ENCODE results near the gene FAM222B.
"Not testable (repeated sequence)": the region's sequence is repeated elsewhere in the genome, so short reads cannot be mapped to it uniquely, and the experiment has no call there.

Gene FAM222B

GRCh38 chr17:28867276-28867675 is 24.7 kb upstream of the FAM222B start:
- DNase-seq: no peak

- no peak for DNase-seq
Observed at GRCh38 chr17:28865946-28866752, 23.6 kb upstream of the FAM222B start.

- DNase-seq: no peak
Observed at GRCh38 chr17:28864991-28865849, 22.6 kb upstream of the FAM222B start.

- DNase-seq: no peak
Observed at GRCh38 chr17:28863953-28864352, 21.4 kb upstream of the FAM222B start.

GRCh38 chr17:28862561-28862960 is 20.0 kb upstream of the FAM222B start:
- DNase-seq: no peak

- DNase-seq: no peak
Observed at GRCh38 chr17:28861393-28862203, 19.0 kb upstream of the FAM222B start.

- no peak for DNase-seq
Observed at GRCh38 chr17:28860363-28860808, 17.8 kb upstream of the FAM222B start.

GRCh38 chr17:28858801-28859355 is 16.3 kb upstream of the FAM222B start:
- no peak for DNase-seq

GRCh38 chr17:28857905-28858800 is 15.6 kb upstream of the FAM222B start:
- DNase-seq: no peak

- DNase-seq: no peak
Observed at GRCh38 chr17:28856028-28856574, 13.5 kb upstream of the FAM222B start.

- DNase-seq: no peak
Observed at GRCh38 chr17:28855336-28855679, 12.7 kb upstream of the FAM222B start.

- peak; percentile 83 to 85 for DNase-seq
Observed at GRCh38 chr17:28854457-28855335, 12.1 kb upstream of the FAM222B start, which contains the start of gene ERAL1. Gene ERAL1, plus strand, starts transcription at chr17:28855016. Its CDS starts 19 bp downstream, at chr17:28855035.

GRCh38 chr17:28853295-28853694 is 10.7 kb upstream of the FAM222B start:
- DNase-seq: no peak

- DNase-seq: no peak
Observed at GRCh38 chr17:28849281-28849680, 6.7 kb upstream of the FAM222B start.

- peak; percentile 54 to 56 for DNase-seq
Observed at GRCh38 chr17:28848667-28849066, 6.1 kb upstream of the FAM222B start.

- not testable (repeated sequence) for DNase-seq
Observed at GRCh38 chr17:28846699-28847098, 4.1 kb upstream of the FAM222B start.

GRCh38 chr17:28846231-28846630 is 3.6 kb upstream of the FAM222B start:
- DNase-seq: no peak

- DNase-seq: no peak
Observed at GRCh38 chr17:28843816-28844148, 1.2 kb upstream of the FAM222B start.

- DNase-seq: peak in 1 of 2 donors; percentile 11
Observed at GRCh38 chr17:28841901-28842281, 699 bp downstream of the FAM222B start.

- DNase-seq: no peak
Observed at GRCh38 chr17:28839221-28839620, 3.4 kb downstream of the FAM222B start.

Measured in CD4-positive, alpha-beta T cell treated with Interleukin-4 for 1 hour (primary cell).